Osteoblast (primary cell): ENCODE results near the gene WNT3A. TPM values are rescaled to one million over a fixed set of nuclear protein-coding genes. Genes with fewer than 3 reads are reported as not detected.

ENCODE experiments used
- DNase-seq: peaks from one replicate; pipeline ENCODE4 v3.0.0; 2011; ENCODE audit warnings: low spot score, mixed read lengths; ENCODE audit not compliant: insufficient read length; ENCODE audit errors: missing footprints
- H2AFZ ChIP-seq: 2 replicates; pipeline ENCODE4 v1.6.0; 2011; ENCODE audit warnings: mild to moderate bottlenecking, low read length
- H3K27ac ChIP-seq: 2 replicates; pipeline ENCODE4 v1.5.1; 2011; ENCODE audit warnings: mild to moderate bottlenecking, low read depth, low read length, moderate library complexity
- H3K27me3 ChIP-seq: 2 replicates; pipeline ENCODE4 v1.6.0; 2012; ENCODE audit warnings: mild to moderate bottlenecking, control low read depth, inconsistent platforms, low read length, moderate library complexity; ENCODE audit not compliant: insufficient read depth
- H3K36me3 ChIP-seq: 2 replicates; pipeline ENCODE4 v1.5.1; 2011; ENCODE audit warnings: mild to moderate bottlenecking, low read length, control low read depth, moderate library complexity; ENCODE audit not compliant: insufficient read depth
- H3K4me1 ChIP-seq: 2 replicates; pipeline ENCODE4 v1.5.1; 2011; ENCODE audit warnings: mild to moderate bottlenecking, low read length, control low read depth, moderate library complexity; ENCODE audit not compliant: insufficient read depth
- H3K4me2 ChIP-seq: 2 replicates; pipeline ENCODE4 v1.6.0; 2011; ENCODE audit warnings: mild to moderate bottlenecking, low read length; ENCODE audit not compliant: insufficient read depth
- H3K4me3 ChIP-seq: fragments of 200-600 bp; sonication (generic); 3 replicates; pipeline ENCODE4 v1.5.1; 2012; ENCODE audit warnings: mild to moderate bottlenecking, low read length, inconsistent platforms; ENCODE audit not compliant: insufficient read depth
- H3K79me2 ChIP-seq: 2 replicates; pipeline ENCODE4 v1.6.0; 2012; ENCODE audit warnings: mild to moderate bottlenecking, low read length, control low read depth, inconsistent platforms; ENCODE audit not compliant: insufficient read depth
- H3K9me3 ChIP-seq: 2 replicates; pipeline ENCODE4 v1.5.1; 2011; ENCODE audit warnings: low read depth, low read length, control low read depth
- H4K20me1 ChIP-seq: 2 replicates; pipeline ENCODE4 v1.6.0; 2012; ENCODE audit warnings: mild to moderate bottlenecking, low read length, control low read depth; ENCODE audit not compliant: insufficient read depth
- CTCF ChIP-seq: IDR thresholded peaks from 2 replicates; pipeline ENCODE4 v1.5.1; 2011; ENCODE audit warnings: mild to moderate bottlenecking, low read depth, low read length, moderate library complexity; ENCODE audit errors: extremely low read depth
- total RNA-seq: library from RNA; depleted of rRNA; stranded (reverse); fragments of >200 nt; gene quantifications from 2 replicates; pipeline ENCODE4 v1.2.3, GENCODE V29; 2012

The WNT3A gene
- total RNA-seq, 1 donor, result not detected

GRCh38 chr1:228076796-228077430, 70.1 kb downstream of the WNT3A start:
- peaks cover 26% of the 10 kb centered on the region for H3K79me2 ChIP-seq
- no peak for TF ChIP-seq CTCF

DNA sequence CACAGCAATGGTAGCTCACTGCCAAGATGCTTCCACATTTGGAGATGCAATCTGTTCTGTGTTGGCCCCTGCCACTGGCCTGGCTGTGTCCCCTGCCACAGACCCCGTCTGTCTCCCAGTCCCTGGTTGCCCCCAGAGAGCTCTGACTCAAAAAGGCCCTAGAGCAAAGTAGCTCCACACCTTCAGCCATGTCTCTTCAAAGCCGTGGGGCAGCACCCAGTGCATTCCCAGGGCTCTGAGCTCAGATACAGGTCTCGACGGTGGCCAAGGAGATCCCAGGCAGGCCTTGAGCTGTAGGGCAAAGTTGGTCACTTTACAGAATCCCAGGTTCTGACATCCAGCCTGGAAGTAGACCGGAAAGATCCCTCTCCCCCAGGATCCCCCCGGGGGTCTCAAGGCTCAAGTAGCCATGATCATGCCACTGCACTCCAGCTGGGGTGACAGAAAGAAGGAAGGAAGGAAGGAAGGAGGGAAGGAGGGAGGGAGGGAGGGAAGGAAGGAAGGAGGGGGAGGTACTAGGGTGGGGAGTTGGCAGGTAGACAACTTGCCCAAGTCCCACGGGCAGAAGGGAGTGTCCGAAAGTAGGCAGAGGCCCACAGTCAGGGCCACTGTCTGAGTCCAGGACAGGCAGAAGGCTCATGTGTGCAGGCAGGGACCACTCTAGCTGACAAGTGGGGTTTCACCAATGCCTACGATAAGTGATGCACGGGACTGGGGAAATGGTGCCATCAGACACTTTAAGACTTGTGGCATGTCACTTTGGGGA, 71.0 kb downstream of the WNT3A start:
- no peak overlapping the region for H3K4me3 ChIP-seq
- no peak for TF ChIP-seq CTCF
- no peak overlapping the region for H2AFZ ChIP-seq
- peaks cover 63% of the 10 kb centered on the region for H4K20me1 ChIP-seq
- H3K9me3 ChIP-seq, result no peaks in the 10 kb centered on the region
- peaks cover 8% of the 10 kb centered on the region for H3K4me1 ChIP-seq
- no peak overlapping the region for H3K27ac ChIP-seq
- H3K27me3 ChIP-seq, result no peaks in the 10 kb centered on the region
- H3K36me3 ChIP-seq, result no peaks in the 10 kb centered on the region
- H3K4me2 ChIP-seq, result no peak overlapping the region
- no peak for DNase-seq
- peaks cover 33% of the 10 kb centered on the region for H3K79me2 ChIP-seq

More at GRCh38 chr1:228076796-228077430, 70.1 kb downstream of the WNT3A start:
- no peak for DNase-seq
- Histone ChIP-seq H2AFZ (no peak overlapping the region), H3K9me3 (no peaks in the 10 kb centered on the region), H3K4me1 (peaks cover 8% of the 10 kb centered on the region), H3K27ac (no peak overlapping the region), H4K20me1 (peaks cover 63% of the 10 kb centered on the region), H3K36me3 (no peaks in the 10 kb centered on the region), H3K4me2 (no peak overlapping the region), H3K27me3 (no peaks in the 10 kb centered on the region), H3K4me3 (no peak overlapping the region)

DNA sequence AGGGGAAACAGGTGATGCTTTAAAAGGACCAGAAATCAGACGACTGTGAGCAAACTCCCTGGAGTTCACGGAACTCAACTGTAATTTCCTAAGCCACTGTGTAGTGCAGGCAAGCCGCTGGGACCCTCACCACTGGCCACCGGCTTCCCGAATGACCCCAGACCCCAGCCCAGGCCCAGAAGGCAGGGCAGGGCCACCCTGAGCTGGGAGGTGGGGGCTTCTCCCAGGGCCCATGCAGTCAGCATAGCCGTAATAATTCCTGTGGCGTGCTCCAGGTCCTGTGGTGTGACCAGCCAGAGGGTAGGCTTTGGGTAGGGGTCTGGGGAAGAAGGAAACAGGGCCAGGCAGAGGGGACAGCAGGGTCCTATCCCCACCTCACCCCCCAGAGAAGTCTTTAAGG, 72.2 kb downstream of the WNT3A start:
- Histone ChIP-seq H4K20me1 (peaks cover 68% of the 10 kb centered on the region), H2AFZ (no peak overlapping the region), H3K27ac (no peak overlapping the region), H3K4me1 (peaks cover 8% of the 10 kb centered on the region), H3K36me3 (no peaks in the 10 kb centered on the region), H3K79me2 (peaks cover 46% of the 10 kb centered on the region), H3K9me3 (no peaks in the 10 kb centered on the region), H3K4me2 (no peak overlapping the region), H3K27me3 (no peaks in the 10 kb centered on the region), H3K4me3 (no peak overlapping the region)
- TF ChIP-seq CTCF, result no peak
- DNase-seq, result no peak

GRCh38 chr1:228079601-228080263, 72.9 kb downstream of the WNT3A start:
- no peak overlapping the region for H2AFZ ChIP-seq
- H3K4me1 ChIP-seq, result peaks cover 13% of the 10 kb centered on the region
- peaks cover 53% of the 10 kb centered on the region for H3K79me2 ChIP-seq
- H3K4me3 ChIP-seq, result no peak overlapping the region
- H4K20me1 ChIP-seq, result peaks cover 71% of the 10 kb centered on the region
- no peak overlapping the region for H3K27ac ChIP-seq
- H3K36me3 ChIP-seq, result peaks cover 2% of the 10 kb centered on the region
- no peak for DNase-seq
- H3K27me3 ChIP-seq, result no peaks in the 10 kb centered on the region
- no peak for TF ChIP-seq CTCF
- H3K4me2 ChIP-seq, result no peak overlapping the region
- H3K9me3 ChIP-seq, result no peaks in the 10 kb centered on the region
